Measurements from ENCODE around the gene MTFR2. TPM values are rescaled to one million over a fixed set of nuclear protein-coding genes. Genes with fewer than 3 reads are reported as not detected.
A peak's percentile ranks its signal among the peaks of the same experiment; 100 is the strongest.

The MTFR2 gene
- total RNA-seq, 1 donor from 2014 or later = 0.79 TPM

DNA sequence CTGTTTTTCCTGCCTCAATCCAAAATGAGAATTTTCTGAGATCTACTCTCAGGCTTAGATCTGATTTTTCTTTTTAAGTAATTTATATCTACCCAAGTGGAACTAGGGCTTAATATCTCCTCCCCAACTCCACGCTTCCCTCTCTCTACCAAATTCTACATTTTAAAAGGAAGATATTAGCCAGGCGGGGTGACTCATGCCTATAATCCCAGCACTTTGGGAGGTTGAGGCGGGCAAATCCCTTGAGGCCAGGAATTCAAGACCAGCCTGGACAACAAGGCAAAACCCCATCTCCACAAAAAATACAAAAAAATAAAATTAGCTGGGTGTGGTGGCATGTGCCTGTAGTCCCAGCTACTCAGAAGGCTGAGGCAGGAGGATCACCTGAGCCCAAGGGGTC, 61.0 kb downstream of the MTFR2 start:
- TF ChIP-seq, protein P1, sequence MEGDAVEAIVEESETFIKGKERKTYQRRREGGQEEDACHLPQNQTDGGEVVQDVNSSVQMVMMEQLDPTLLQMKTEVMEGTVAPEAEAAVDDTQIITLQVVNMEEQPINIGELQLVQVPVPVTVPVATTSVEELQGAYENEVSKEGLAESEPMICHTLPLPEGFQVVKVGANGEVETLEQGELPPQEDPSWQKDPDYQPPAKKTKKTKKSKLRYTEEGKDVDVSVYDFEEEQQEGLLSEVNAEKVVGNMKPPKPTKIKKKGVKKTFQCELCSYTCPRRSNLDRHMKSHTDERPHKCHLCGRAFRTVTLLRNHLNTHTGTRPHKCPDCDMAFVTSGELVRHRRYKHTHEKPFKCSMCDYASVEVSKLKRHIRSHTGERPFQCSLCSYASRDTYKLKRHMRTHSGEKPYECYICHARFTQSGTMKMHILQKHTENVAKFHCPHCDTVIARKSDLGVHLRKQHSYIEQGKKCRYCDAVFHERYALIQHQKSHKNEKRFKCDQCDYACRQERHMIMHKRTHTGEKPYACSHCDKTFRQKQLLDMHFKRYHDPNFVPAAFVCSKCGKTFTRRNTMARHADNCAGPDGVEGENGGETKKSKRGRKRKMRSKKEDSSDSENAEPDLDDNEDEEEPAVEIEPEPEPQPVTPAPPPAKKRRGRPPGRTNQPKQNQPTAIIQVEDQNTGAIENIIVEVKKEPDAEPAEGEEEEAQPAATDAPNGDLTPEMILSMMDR (IDR thresholded peaks at IDR 0.05; ENCODE audit: insufficient read depth, low read length, severe bottlenecking) = no peak
- DNase-seq (ENCODE audit: low read depth) (no peak), FAIRE-seq (no peak)
- Histone ChIP-seq H3K27me3 (ENCODE audit: control insufficient read depth, insufficient read depth, low read length) (no peaks in the 10 kb centered on the region), H3K36me3 (ENCODE audit: control insufficient read depth, insufficient read depth, low read length) (no peaks in the 10 kb centered on the region), H3K4me3 (ENCODE audit: low read depth, low read length) (no peak overlapping the region)

DNA sequence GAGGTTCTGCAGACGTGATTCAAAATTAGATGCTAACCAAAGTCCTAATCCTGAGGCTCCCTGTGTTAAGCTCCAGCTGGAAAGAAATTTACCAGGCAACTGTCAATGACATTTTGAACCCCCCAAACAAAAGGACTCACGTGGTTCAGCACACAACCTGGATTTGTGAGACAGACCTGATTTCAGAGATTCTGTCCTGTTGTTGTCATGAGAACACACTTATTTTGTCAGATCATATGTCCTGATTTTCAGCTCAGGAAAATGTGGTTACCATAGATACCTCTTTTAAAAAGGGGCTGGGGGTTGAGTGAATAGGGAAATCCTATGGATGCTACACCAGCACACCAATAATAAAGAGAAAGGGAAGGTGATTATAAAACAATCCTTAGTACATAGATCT, 61.6 kb downstream of the MTFR2 start:
- no peak for DNase-seq (ENCODE audit: low read depth)
- FAIRE-seq = peak; percentile 47
- TF ChIP-seq, protein P1 (IDR thresholded peaks at IDR 0.05; ENCODE audit: insufficient read depth, low read length, severe bottlenecking) = no peak
- no peaks in the 10 kb centered on the region for H3K36me3 ChIP-seq (ENCODE audit: control insufficient read depth, insufficient read depth, low read length)
- no peaks in the 10 kb centered on the region for H3K27me3 ChIP-seq (ENCODE audit: control insufficient read depth, insufficient read depth, low read length)
- H3K4me3 ChIP-seq (ENCODE audit: low read depth, low read length) = no peak overlapping the region

DNA sequence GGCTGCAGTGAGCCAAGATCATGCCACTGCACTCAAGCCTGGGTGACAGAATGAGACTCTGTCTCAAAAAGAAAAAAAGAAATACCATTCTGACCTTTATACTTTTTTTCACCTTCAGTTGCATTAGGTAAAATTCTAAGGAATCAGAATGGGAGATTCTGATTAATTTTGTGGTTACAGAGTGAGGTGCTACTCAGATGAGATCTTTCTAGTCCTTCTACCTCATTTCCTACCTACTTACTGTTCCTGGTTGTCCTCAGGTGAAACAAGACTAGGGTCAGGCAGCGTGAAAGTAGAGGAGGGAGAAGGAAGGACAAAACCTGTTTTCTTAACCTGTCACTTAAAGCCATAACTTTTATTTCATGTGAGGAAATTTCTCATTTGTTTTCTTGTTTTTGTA, 63.7 kb downstream of the MTFR2 start:
- Histone ChIP-seq H3K27me3 (ENCODE audit: control insufficient read depth, insufficient read depth, low read length) (peaks cover 1% of the 10 kb centered on the region), H3K36me3 (ENCODE audit: control insufficient read depth, insufficient read depth, low read length) (no peaks in the 10 kb centered on the region), H3K4me3 (ENCODE audit: low read depth, low read length) (no peak overlapping the region)
- no peak for FAIRE-seq
- TF ChIP-seq, protein P1 (IDR thresholded peaks at IDR 0.05; ENCODE audit: insufficient read depth, low read length, severe bottlenecking) = no peak
- no peak for DNase-seq (ENCODE audit: low read depth)

DNA sequence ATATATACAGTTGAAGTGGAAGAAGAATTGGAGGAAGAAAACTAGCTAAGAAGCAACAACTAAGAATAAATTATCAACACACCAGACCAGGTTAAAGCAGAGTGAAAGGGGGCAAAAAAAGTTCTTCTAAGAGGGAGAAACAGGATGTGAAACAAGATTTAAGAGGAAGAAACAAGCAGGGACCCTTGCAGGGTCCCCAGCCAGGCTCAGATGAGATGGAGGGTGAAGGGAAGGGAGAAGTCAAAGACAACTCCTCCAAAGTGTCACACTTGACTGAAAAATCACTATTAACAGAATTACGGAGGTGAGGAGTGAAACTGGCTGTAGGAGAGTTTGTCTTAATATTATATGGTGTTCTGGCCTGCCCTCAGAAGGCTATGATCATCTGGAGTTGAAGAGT, 65.4 kb downstream of the MTFR2 start:
- DNase-seq (ENCODE audit: low read depth) = no peak
- H3K36me3 ChIP-seq (ENCODE audit: control insufficient read depth, insufficient read depth, low read length) = no peaks in the 10 kb centered on the region
- FAIRE-seq = no peak
- peaks cover 1% of the 10 kb centered on the region for H3K27me3 ChIP-seq (ENCODE audit: control insufficient read depth, insufficient read depth, low read length)
- H3K4me3 ChIP-seq (ENCODE audit: low read depth, low read length) = no peak overlapping the region
- TF ChIP-seq, protein P1 (IDR thresholded peaks at IDR 0.05; ENCODE audit: insufficient read depth, low read length, severe bottlenecking) = no peak

DNA sequence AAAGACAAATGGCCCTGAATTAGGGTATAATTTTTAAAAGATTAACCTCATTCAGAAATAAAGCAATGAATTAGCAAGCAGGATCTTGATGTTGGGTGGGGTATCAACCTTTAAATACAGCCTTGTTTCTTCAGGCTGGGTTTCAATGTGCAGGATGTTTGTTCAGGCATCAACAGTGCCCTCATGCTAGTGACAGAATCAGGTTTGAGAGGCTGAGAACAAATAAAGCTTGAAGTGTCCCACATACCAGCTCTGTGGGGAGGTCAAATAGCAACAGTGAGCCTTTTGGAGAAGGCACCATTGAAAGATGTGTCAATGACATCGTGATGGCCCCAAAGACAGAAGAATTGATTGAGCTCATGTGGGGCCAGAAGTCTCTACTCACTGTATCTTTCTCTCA, 68.2 kb downstream of the MTFR2 start:
- DNase-seq (ENCODE audit: low read depth) (no peak), FAIRE-seq (no peak)
- no peak overlapping the region for H3K4me3 ChIP-seq (ENCODE audit: low read depth, low read length)
- no peaks in the 10 kb centered on the region for H3K36me3 ChIP-seq (ENCODE audit: control insufficient read depth, insufficient read depth, low read length)
- H3K27me3 ChIP-seq (ENCODE audit: control insufficient read depth, insufficient read depth, low read length) = peaks cover 1% of the 10 kb centered on the region
- TF ChIP-seq, protein P1 (IDR thresholded peaks at IDR 0.05; ENCODE audit: insufficient read depth, low read length, severe bottlenecking) = no peak

DNA sequence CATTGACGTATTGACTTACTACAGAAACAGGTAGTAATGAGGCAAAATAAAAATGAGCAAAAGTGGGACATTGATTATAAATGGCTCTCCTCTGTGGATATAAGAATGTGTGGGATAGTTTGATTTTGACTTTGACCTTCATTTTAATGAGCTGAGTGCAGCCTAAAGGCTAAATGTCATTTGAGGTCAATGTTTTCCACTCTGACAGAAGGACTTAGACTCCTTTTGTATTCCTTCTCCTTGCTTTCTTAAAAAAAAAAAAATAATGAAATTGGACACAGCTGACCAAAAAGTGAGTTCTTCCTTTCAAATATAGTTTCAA, 68.6 kb downstream of the MTFR2 start:
- DNase-seq (ENCODE audit: low read depth) = no peak
- TF ChIP-seq, protein P1 (IDR thresholded peaks at IDR 0.05; ENCODE audit: insufficient read depth, low read length, severe bottlenecking) = no peak
- H3K36me3 ChIP-seq (ENCODE audit: control insufficient read depth, insufficient read depth, low read length) = no peaks in the 10 kb centered on the region
- H3K4me3 ChIP-seq (ENCODE audit: low read depth, low read length) = no peak overlapping the region
- no peak for FAIRE-seq
- H3K27me3 ChIP-seq (ENCODE audit: control insufficient read depth, insufficient read depth, low read length) = peaks cover 1% of the 10 kb centered on the region
